SK-N-SH (cell line): Measurements from ENCODE around the gene PRKCB. TPM values are rescaled to one million over a fixed set of nuclear protein-coding genes. Genes with fewer than 3 reads are reported as not detected.

Experiments
- CTCF ChIA-PET: fragments of 300-600, 350-600 bp; formaldehyde crosslinking; extraction: SDS; loops from one replicate; lab custom pipeline; 2021; lab: Yijun Ruan, JAX
- POLR2A ChIA-PET: fragments of 350-600 bp; sonication (Branson Sonifier 250); formaldehyde crosslinking; extraction: SDS; loops from one replicate; lab custom pipeline; 2020; ENCODE audit warnings: antibody characterized with exemption, inconsistent platforms; lab: Yijun Ruan, JAX
- DNase-seq: peaks from one replicate; pipeline ENCODE4 v3.0.0; 2012
- H2AFZ ChIP-seq: fragments of 200-600 bp; sonication (generic); 2 replicates; pipeline ENCODE4 v1.8.1; 2016; ENCODE audit warnings: antibody characterized with exemption, mild to moderate bottlenecking, low read depth
- H3F3A ChIP-seq: fragments of 200-600 bp; sonication (generic); replicated peaks from 2 replicates; pipeline ENCODE3; 2016; ENCODE audit warnings: antibody characterized with exemption, mild to moderate bottlenecking; ENCODE audit not compliant: insufficient read depth
- H3K27ac ChIP-seq, 2 experiments: fragments of 200-500 bp in 1 of 2; fragments of 200-600 bp in 1 of 2; sonication (Bioruptor generic) in 1 of 2; sonication (generic), shearing (Covaris generic) in 1 of 2; 2 replicates each; pipeline versions ENCODE4 v1.5.1 to v1.6.1; 2014 to 2016; ENCODE audit warnings: low read depth in 2 of 2, inconsistent platforms in 1 of 2, low read length in 1 of 2, mild to moderate bottlenecking in 1 of 2, mixed read lengths in 1 of 2
- H3K27me3 ChIP-seq: fragments of 200-600 bp; sonication (generic), shearing (Covaris generic); 2 replicates; pipeline ENCODE4 v1.6.1; 2016; ENCODE audit warnings: mixed run types; ENCODE audit not compliant: insufficient read depth
- H3K36me3 ChIP-seq, 2 experiments: fragments of 200-500 bp in 1 of 2; fragments of 200-600 bp in 1 of 2; sonication (Bioruptor generic) in 1 of 2; sonication (generic) in 1 of 2; replicated peaks in 1 of 2; 2 replicates each; pipeline versions ENCODE3 to v1.5.1; 2014 to 2016; ENCODE audit warnings: low read length in 1 of 2, mild to moderate bottlenecking in 1 of 2; ENCODE audit not compliant: insufficient read depth in 2 of 2, control insufficient read depth in 1 of 2
- H3K4me1 ChIP-seq, 2 experiments: fragments of 200-500 bp in 1 of 2; fragments of 200-600 bp in 1 of 2; sonication (Bioruptor generic) in 1 of 2; sonication (generic), shearing (Covaris generic) in 1 of 2; 2 replicates each; pipeline versions ENCODE4 v1.5.1 to v1.6.1; 2014 to 2016; ENCODE audit warnings: low read depth in 1 of 2, low read length in 1 of 2, mixed run types in 1 of 2; ENCODE audit not compliant: insufficient read depth in 2 of 2, control insufficient read depth in 1 of 2
- H3K4me2 ChIP-seq: fragments of 200-600 bp; sonication (generic), shearing (Covaris generic); 2 replicates; pipeline ENCODE4 v1.6.1; 2017; ENCODE audit warnings: mixed run types
- H3K4me3 ChIP-seq, 2 experiments: fragments of 200-500 bp in 1 of 2; fragments of 200-600 bp in 1 of 2; sonication (Bioruptor generic) in 1 of 2; sonication (generic), shearing (Covaris generic) in 1 of 2; 2 replicates each; pipeline versions ENCODE4 v1.5.1 to v1.8.1; 2014 to 2016; ENCODE audit warnings: low read depth in 2 of 2, inconsistent platforms in 1 of 2, low read length in 1 of 2, mild to moderate bottlenecking in 1 of 2, mixed read lengths in 1 of 2, moderate library complexity in 1 of 2
- H3K79me2 ChIP-seq: fragments of 200-600 bp; sonication (generic); 2 replicates; pipeline ENCODE4 v1.8.1; 2017; ENCODE audit warnings: mild to moderate bottlenecking; ENCODE audit not compliant: insufficient read depth
- H3K9ac ChIP-seq: fragments of 200-600 bp; sonication (generic); 2 replicates; pipeline ENCODE4 v1.6.1; 2017; ENCODE audit warnings: mixed run types
- H3K9me2 ChIP-seq: fragments of 200-600 bp; sonication (generic); 2 replicates; pipeline ENCODE4 v1.6.1; 2017; ENCODE audit warnings: mixed run types
- H3K9me3 ChIP-seq: fragments of 200-600 bp; sonication (generic); 2 replicates; pipeline ENCODE4 v1.6.1; 2017; ENCODE audit warnings: mixed run types, mild to moderate bottlenecking, moderate library complexity
- H4K20me1 ChIP-seq: fragments of 200-600 bp; sonication (generic); 2 replicates; pipeline ENCODE4 v1.6.1; 2017; ENCODE audit warnings: mild to moderate bottlenecking, mixed run types; ENCODE audit not compliant: insufficient read depth
- CHD2 ChIP-seq: fragments of 150-350 bp; IDR thresholded peaks from 2 replicates; pipeline ENCODE4 v1.6.1; 2018; ENCODE audit warnings: low read length; ENCODE audit not compliant: partially characterized antibody
- CTCF ChIP-seq: fragments of 200-600 bp; sonication (generic); IDR thresholded peaks from 2 replicates; pipeline ENCODE4 v1.6.1; 2017; ENCODE audit warnings: antibody characterized with exemption, mild to moderate bottlenecking, moderate library complexity
- ELF1 ChIP-seq: IDR thresholded peaks from 2 replicates; pipeline ENCODE4 v1.4.0; 2012
- FOXM1 ChIP-seq: IDR thresholded peaks from 2 replicates; pipeline ENCODE4 v1.4.0; 2012; ENCODE audit warnings: low read depth, mild to moderate bottlenecking
- IRF3 ChIP-seq: fragments of 150-350 bp; IDR thresholded peaks from 2 replicates; pipeline ENCODE4 v1.6.1; 2016; ENCODE audit warnings: mild to moderate bottlenecking, low read depth, low read length
- MAX ChIP-seq: IDR thresholded peaks from 2 replicates; pipeline ENCODE4 v1.4.0; 2012; ENCODE audit warnings: low read depth
- REST ChIP-seq: IDR thresholded peaks from 2 replicates; pipeline ENCODE4 v1.6.1; 2012; ENCODE audit warnings: mild to moderate bottlenecking, low read depth, low read length, moderate library complexity
- RXRA ChIP-seq: IDR thresholded peaks from 2 replicates; pipeline ENCODE4 v1.4.0; 2012; ENCODE audit warnings: low read depth, mild to moderate bottlenecking, borderline replicate concordance
- SMC3 ChIP-seq: IDR thresholded peaks from 2 replicates; pipeline ENCODE4 v1.6.1; 2012; ENCODE audit warnings: low read depth, low read length, improper control_type of control experiment
- TAF1 ChIP-seq: IDR thresholded peaks from 2 replicates; pipeline ENCODE4 v1.6.1; 2012; ENCODE audit warnings: low read depth, mild to moderate bottlenecking, low read length, moderate library complexity, borderline replicate concordance
- TEAD4 ChIP-seq: IDR thresholded peaks from 2 replicates; pipeline ENCODE4 v1.4.0; 2012; ENCODE audit warnings: mild to moderate bottlenecking, borderline replicate concordance; ENCODE audit not compliant: insufficient read depth
- USF1 ChIP-seq: IDR thresholded peaks from 2 replicates; pipeline ENCODE4 v1.4.0; 2012; ENCODE audit warnings: low read depth, borderline replicate concordance
- WGBS: methylation state at CpG from one replicate; pipeline ENCODE4 v1.1.6; 2017; ENCODE audit warnings: low lambda C conversion rate; 5-methylcytosine and 5-hydroxymethylcytosine counted together
- polyA plus RNA-seq, 3 experiments: library from polyadenylated mRNA; depleted of rRNA; stranded (reverse); fragments of >200 nt; gene quantifications; 2 replicates each; pipeline ENCODE4 v1.2.3, GENCODE V29; 2012

Gene PRKCB
- polyA plus RNA-seq, 1 of the 3 experiments (the other 2 are of a cell fraction): 0.12 TPM

GRCh38 chr16:24170407-24170806 is 334.6 kb downstream of the PRKCB start (continued):
- TF ChIP-seq CHD2 (no peak), SMC3 (no peak), FOXM1 (no peak), TAF1 (no peak), IRF3 (no peak), REST (no peak), TEAD4 (no peak), MAX (no peak)

GRCh38 chr16:24174504-24174903 is 338.7 kb downstream of the PRKCB start:
- no peaks in the 10 kb centered on the region for H3K9me2 ChIP-seq
- no peak overlapping the region for H2AFZ ChIP-seq
- no peaks in the 10 kb centered on the region for H3K36me3 ChIP-seq
- no peak overlapping the region for H3K9ac ChIP-seq
- no peak overlapping the region for H3K27ac ChIP-seq
- DNase-seq: no peak
- H3K4me3 ChIP-seq: no peak overlapping the region
- ChIA-PET POLR2A (no interaction called here), CTCF (no interaction called here)
- no peaks in the 10 kb centered on the region for H3K4me1 ChIP-seq
- H3K79me2 ChIP-seq: no peaks in the 10 kb centered on the region
- H3K9me3 ChIP-seq: no peaks in the 10 kb centered on the region
- 48% methylated on average over 7 of the region's 7 CpGs for WGBS
- no peaks in the 10 kb centered on the region for H4K20me1 ChIP-seq
- TF ChIP-seq RXRA (no peak), USF1 (no peak), ELF1 (no peak), CTCF (no peak)
- no peak overlapping the region for H3K4me2 ChIP-seq
- H3K27me3 ChIP-seq: no peaks in the 10 kb centered on the region
- no peaks in the 10 kb centered on the region for H3F3A ChIP-seq
